ENCODE measurements around the gene XYLT1.

The XYLT1 gene

GRCh38 chr16:17333229-17333628, 137.5 kb downstream of the XYLT1 start:
- DNase-seq, result no peak
- Histone ChIP-seq H4K91ac (ENCODE audit: low read length) (no peak overlapping the region), H2AFZ (ENCODE audit: low read depth, low read length) (no peak overlapping the region), H3K4me2 (ENCODE audit: low read length, poor library complexity, severe bottlenecking) (no peak overlapping the region), H3K4ac (ENCODE audit: low read depth in 1 of 2, low read length in 2 of 2) (no peak overlapping the region), H3K23ac (ENCODE audit: low read length in 2 of 2) (no peak overlapping the region), H3K4me1 (ENCODE audit: control insufficient read depth, insufficient read depth, low read depth, low read length) (no peaks in the 10 kb centered on the region), H3K14ac (ENCODE audit: low read length in 2 of 2) (no peak overlapping the region), H2BK12ac (ENCODE audit: low read length in 2 of 2) (no peak overlapping the region), H3K9ac (ENCODE audit: low read length) (peak overlapping the region; percentile 19), H3K79me1 (replicated peaks; ENCODE audit: low read length, poor library complexity, severe bottlenecking) (no peaks in the 10 kb centered on the region), H4K8ac (ENCODE audit: low read length) (no peak overlapping the region), H3K4me3 (ENCODE audit: insufficient read depth in 1 of 2, low read depth in 1 of 2, low read length in 2 of 2) (no peak overlapping the region), H3K9me3 (ENCODE audit: control insufficient read depth, low read length) (no peaks in the 10 kb centered on the region), H3K27ac (ENCODE audit: low read length, poor library complexity, severe bottlenecking) (no peak overlapping the region), H2BK5ac (ENCODE audit: low read depth, low read length, poor library complexity, severe bottlenecking) (no peak overlapping the region), H2AK5ac (ENCODE audit: low read length, severe bottlenecking) (no peak overlapping the region), H2BK120ac (ENCODE audit: low read depth, low read length) (no peak overlapping the region), H3K36me3 (ENCODE audit: control insufficient read depth in 1 of 2, insufficient read depth in 2 of 2, low read depth in 1 of 2, low read length in 2 of 2) (no peaks in the 10 kb centered on the region), H3K18ac (ENCODE audit: low read depth in 1 of 2, low read length in 2 of 2) (no peak overlapping the region), H2BK15ac (ENCODE audit: low read depth, poor library complexity, severe bottlenecking) (no peak overlapping the region), H3K27me3 (ENCODE audit: control insufficient read depth in 1 of 2, insufficient read depth in 1 of 2, low read length in 2 of 2) (no peaks in the 10 kb centered on the region)
- WGBS, result 100% methylated on average over 1 of the region's 2 CpGs

GRCh38 chr16:17331991-17332390, 138.8 kb downstream of the XYLT1 start:
- no peak overlapping the region for H3K27ac ChIP-seq (ENCODE audit: low read length, poor library complexity, severe bottlenecking)
- WGBS, result 84% methylated on average over 4 of the region's 4 CpGs

GRCh38 chr16:17331071-17331607, 139.6 kb downstream of the XYLT1 start:
- no peak overlapping the region for H3K4me2 ChIP-seq (ENCODE audit: low read length, poor library complexity, severe bottlenecking)
- no peak overlapping the region for H3K4me3 ChIP-seq (ENCODE audit: insufficient read depth in 1 of 2, low read depth in 1 of 2, low read length in 2 of 2)
- H3K4me1 ChIP-seq (ENCODE audit: control insufficient read depth, insufficient read depth, low read depth, low read length), result no peaks in the 10 kb centered on the region
- H4K91ac ChIP-seq (ENCODE audit: low read length), result no peak overlapping the region
- peak overlapping the region; percentile 22 for H3K9ac ChIP-seq (ENCODE audit: low read length)
- no peak overlapping the region for H3K27ac ChIP-seq (ENCODE audit: low read length, poor library complexity, severe bottlenecking)
- H4K8ac ChIP-seq (ENCODE audit: low read length), result no peak overlapping the region
- DNase-seq, result no peak
- no peaks in the 10 kb centered on the region for H3K79me1 ChIP-seq (replicated peaks; ENCODE audit: low read length, poor library complexity, severe bottlenecking)
- H2AFZ ChIP-seq (ENCODE audit: low read depth, low read length), result no peak overlapping the region
- WGBS, result 74% methylated on average over 9 of the region's 10 CpGs
- no peaks in the 10 kb centered on the region for H3K36me3 ChIP-seq (ENCODE audit: control insufficient read depth in 1 of 2, insufficient read depth in 2 of 2, low read depth in 1 of 2, low read length in 2 of 2)
- no peak overlapping the region for H2BK120ac ChIP-seq (ENCODE audit: low read depth, low read length)
- H3K14ac ChIP-seq (ENCODE audit: low read length in 2 of 2), result no peak overlapping the region
- no peaks in the 10 kb centered on the region for H3K27me3 ChIP-seq (ENCODE audit: control insufficient read depth in 1 of 2, insufficient read depth in 1 of 2, low read length in 2 of 2)
- no peak overlapping the region for H3K18ac ChIP-seq (ENCODE audit: low read depth in 1 of 2, low read length in 2 of 2)
- H3K9me3 ChIP-seq (ENCODE audit: control insufficient read depth, low read length), result no peaks in the 10 kb centered on the region
- H2BK12ac ChIP-seq (ENCODE audit: low read length in 2 of 2), result no peak overlapping the region
- no peak overlapping the region for H3K4ac ChIP-seq (ENCODE audit: low read depth in 1 of 2, low read length in 2 of 2)
- H2BK15ac ChIP-seq (ENCODE audit: low read depth, poor library complexity, severe bottlenecking), result no peak overlapping the region
- H3K23ac ChIP-seq (ENCODE audit: low read length in 2 of 2), result no peak overlapping the region
- H2BK5ac ChIP-seq (ENCODE audit: low read depth, low read length, poor library complexity, severe bottlenecking), result no peak overlapping the region
- H2AK5ac ChIP-seq (ENCODE audit: low read length, severe bottlenecking), result no peak overlapping the region

More at GRCh38 chr16:17331991-17332390, 138.8 kb downstream of the XYLT1 start:
- H3K4ac ChIP-seq (ENCODE audit: low read depth in 1 of 2, low read length in 2 of 2), result no peak overlapping the region
- DNase-seq, result no peak
- H3K4me1 ChIP-seq (ENCODE audit: control insufficient read depth, insufficient read depth, low read depth, low read length), result no peaks in the 10 kb centered on the region
- no peak overlapping the region for H3K18ac ChIP-seq (ENCODE audit: low read depth in 1 of 2, low read length in 2 of 2)
- no peak overlapping the region for H3K4me3 ChIP-seq (ENCODE audit: insufficient read depth in 1 of 2, low read depth in 1 of 2, low read length in 2 of 2)
- no peak overlapping the region for H3K23ac ChIP-seq (ENCODE audit: low read length in 2 of 2)
- H3K4me2 ChIP-seq (ENCODE audit: low read length, poor library complexity, severe bottlenecking), result no peak overlapping the region
- H3K36me3 ChIP-seq (ENCODE audit: control insufficient read depth in 1 of 2, insufficient read depth in 2 of 2, low read depth in 1 of 2, low read length in 2 of 2), result no peaks in the 10 kb centered on the region
- no peak overlapping the region for H4K91ac ChIP-seq (ENCODE audit: low read length)
- no peak overlapping the region for H2BK12ac ChIP-seq (ENCODE audit: low read length in 2 of 2)
- H3K9me3 ChIP-seq (ENCODE audit: control insufficient read depth, low read length), result no peaks in the 10 kb centered on the region
- H2BK15ac ChIP-seq (ENCODE audit: low read depth, poor library complexity, severe bottlenecking), result no peak overlapping the region
- no peak overlapping the region for H4K8ac ChIP-seq (ENCODE audit: low read length)
- H2BK5ac ChIP-seq (ENCODE audit: low read depth, low read length, poor library complexity, severe bottlenecking), result no peak overlapping the region
- H3K14ac ChIP-seq (ENCODE audit: low read length in 2 of 2), result no peak overlapping the region
- H3K27me3 ChIP-seq (ENCODE audit: control insufficient read depth in 1 of 2, insufficient read depth in 1 of 2, low read length in 2 of 2), result no peaks in the 10 kb centered on the region
- no peak overlapping the region for H2BK120ac ChIP-seq (ENCODE audit: low read depth, low read length)
- H2AK5ac ChIP-seq (ENCODE audit: low read length, severe bottlenecking), result no peak overlapping the region
- no peak overlapping the region for H2AFZ ChIP-seq (ENCODE audit: low read depth, low read length)
- peak overlapping the region; percentile 22 for H3K9ac ChIP-seq (ENCODE audit: low read length)
- H3K79me1 ChIP-seq (replicated peaks; ENCODE audit: low read length, poor library complexity, severe bottlenecking), result no peaks in the 10 kb centered on the region

- Histone ChIP-seq H3K27ac (ENCODE audit: low read length, poor library complexity, severe bottlenecking) (no peak overlapping the region), H2AFZ (ENCODE audit: low read depth, low read length) (no peak overlapping the region), H3K18ac (ENCODE audit: low read depth in 1 of 2, low read length in 2 of 2) (no peak overlapping the region), H3K27me3 (ENCODE audit: control insufficient read depth in 1 of 2, insufficient read depth in 1 of 2, low read length in 2 of 2) (no peaks in the 10 kb centered on the region), H4K91ac (ENCODE audit: low read length) (no peak overlapping the region), H2BK12ac (ENCODE audit: low read length in 2 of 2) (no peak overlapping the region), H2BK120ac (ENCODE audit: low read depth, low read length) (no peak overlapping the region), H4K8ac (ENCODE audit: low read length) (no peak overlapping the region), H2AK5ac (ENCODE audit: low read length, severe bottlenecking) (no peak overlapping the region), H3K9me3 (ENCODE audit: control insufficient read depth, low read length) (no peaks in the 10 kb centered on the region), H3K4ac (ENCODE audit: low read depth in 1 of 2, low read length in 2 of 2) (no peak overlapping the region), H3K14ac (ENCODE audit: low read length in 2 of 2) (no peak overlapping the region), H2BK15ac (ENCODE audit: low read depth, poor library complexity, severe bottlenecking) (no peak overlapping the region), H3K23ac (ENCODE audit: low read length in 2 of 2) (no peak overlapping the region), H3K4me2 (ENCODE audit: low read length, poor library complexity, severe bottlenecking) (no peak overlapping the region), H2BK5ac (ENCODE audit: low read depth, low read length, poor library complexity, severe bottlenecking) (no peak overlapping the region), H3K4me1 (ENCODE audit: control insufficient read depth, insufficient read depth, low read depth, low read length) (no peaks in the 10 kb centered on the region), H3K36me3 (ENCODE audit: control insufficient read depth in 1 of 2, insufficient read depth in 2 of 2, low read depth in 1 of 2, low read length in 2 of 2) (no peaks in the 10 kb centered on the region), H3K79me1 (replicated peaks; ENCODE audit: low read length, poor library complexity, severe bottlenecking) (no peaks in the 10 kb centered on the region), H3K4me3 (ENCODE audit: insufficient read depth in 1 of 2, low read depth in 1 of 2, low read length in 2 of 2) (no peak overlapping the region), H3K9ac (ENCODE audit: low read length) (no peak overlapping the region)
- DNase-seq, result no peak
- WGBS, result 98% methylated on average over 4 of the region's 4 CpGs
These were observed 140.7 kb downstream of the XYLT1 start for GRCh38 chr16:17330044-17330443.

Data from mesenchymal stem cell (in vitro differentiated cells and primary cell).